HG02798 (cell line): ENCODE results near the gene SUPT16H.
A peak's percentile ranks its signal among the peaks of the same experiment; 100 is the strongest.
"Not testable (repeated sequence)": the region's sequence is repeated elsewhere in the genome, so short reads cannot be mapped to it uniquely, and the experiment has no call there.

Source experiments
- ATAC-seq: cut with Tn5 transposase; IDR thresholded peaks from one replicate; pipeline ENCODE4 v1.9.1; 2021; ENCODE audit warnings: mild to moderate bottlenecking; ENCODE audit not compliant: unreplicated experiment, poor library complexity

SUPT16H gene

GRCh38 chr14:21307637-21308036 lies 76.2 kb downstream of the SUPT16H start:
- no peak for ATAC-seq

GRCh38 chr14:21302836-21303140 lies 81.0 kb downstream of the SUPT16H start:
- ATAC-seq = not testable (repeated sequence)

- peak; percentile 31 for ATAC-seq
These were observed 81.6 kb downstream of the SUPT16H start for GRCh38 chr14:21302013-21302835.
